Measurements from ENCODE around the gene ZDHHC12. TPM values are rescaled to one million over a fixed set of nuclear protein-coding genes. Genes with fewer than 3 reads are reported as not detected.

The ZDHHC12 gene
- total RNA-seq, 6 donors from 2014 or later: 21.7 to 70.1 (median 50.6) TPM

DNA sequence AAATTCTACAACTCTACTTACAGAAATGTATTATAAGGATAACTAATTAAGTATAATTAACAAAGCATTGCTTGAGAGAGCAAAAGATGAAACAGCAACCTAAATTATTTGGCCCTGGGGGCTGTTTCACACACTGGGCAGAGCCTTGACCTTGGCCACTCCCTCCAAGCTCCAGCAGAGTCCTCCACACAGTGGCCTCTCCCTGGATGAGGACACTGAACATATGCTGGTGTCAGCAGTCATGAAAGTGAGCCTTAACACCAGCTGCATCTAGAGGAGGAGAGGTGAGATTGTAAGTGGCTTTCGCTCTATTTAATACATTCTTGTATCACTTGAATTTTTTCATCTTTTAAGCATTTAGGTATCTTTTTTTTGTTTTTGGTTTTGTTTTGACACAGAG is 23.3 kb upstream of the ZDHHC12 start:
- Histone ChIP-seq H3K27ac (no peak overlapping the region), H3K9me3 (no peaks in the 10 kb centered on the region), H3K4me3 (no peak overlapping the region), H3K36me3 (peaks cover under 1 to 53% (median 29%) of the 10 kb centered on the region in 4 donors), H3K4me1 (no peaks in the 10 kb centered on the region), H3K27me3 (no peaks in the 10 kb centered on the region)
- DNase-seq (no peak), ATAC-seq (ENCODE audit: low FRiP score in 2 of 2) (no peak)
- WGBS, 2 donors: 100% methylated on average over 1 of the region's 1 CpG
- no peak for TF ChIP-seq EP300 (IDR thresholded peaks at IDR 0.05)

DNA sequence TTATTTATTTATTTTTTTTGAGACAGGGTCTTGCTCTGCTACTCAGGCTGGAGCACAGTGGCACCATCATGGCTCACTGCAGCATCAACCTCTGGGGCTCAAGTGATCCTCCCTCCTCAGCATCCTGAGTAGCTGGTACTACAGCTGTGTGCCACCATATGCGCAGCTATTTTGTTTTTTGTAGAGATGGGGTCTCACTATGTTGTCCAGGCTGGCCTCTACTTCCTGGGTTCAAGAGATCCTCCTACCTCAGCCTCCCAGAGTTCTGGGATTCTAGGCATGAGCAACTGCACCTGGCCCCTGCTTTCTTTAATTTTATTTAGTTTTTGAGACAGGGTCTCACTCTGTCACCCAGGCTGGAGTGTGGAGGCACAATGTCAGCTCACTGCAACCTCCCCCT is 19.5 kb upstream of the ZDHHC12 start:
- TF ChIP-seq EP300 (IDR thresholded peaks at IDR 0.05): no peak
- no peak for TF ChIP-seq POLR2A (IDR thresholded peaks at IDR 0.05)
- no peak for TF ChIP-seq POLR2AphosphoS5 (IDR thresholded peaks at IDR 0.05)
- TF ChIP-seq, protein P1, sequence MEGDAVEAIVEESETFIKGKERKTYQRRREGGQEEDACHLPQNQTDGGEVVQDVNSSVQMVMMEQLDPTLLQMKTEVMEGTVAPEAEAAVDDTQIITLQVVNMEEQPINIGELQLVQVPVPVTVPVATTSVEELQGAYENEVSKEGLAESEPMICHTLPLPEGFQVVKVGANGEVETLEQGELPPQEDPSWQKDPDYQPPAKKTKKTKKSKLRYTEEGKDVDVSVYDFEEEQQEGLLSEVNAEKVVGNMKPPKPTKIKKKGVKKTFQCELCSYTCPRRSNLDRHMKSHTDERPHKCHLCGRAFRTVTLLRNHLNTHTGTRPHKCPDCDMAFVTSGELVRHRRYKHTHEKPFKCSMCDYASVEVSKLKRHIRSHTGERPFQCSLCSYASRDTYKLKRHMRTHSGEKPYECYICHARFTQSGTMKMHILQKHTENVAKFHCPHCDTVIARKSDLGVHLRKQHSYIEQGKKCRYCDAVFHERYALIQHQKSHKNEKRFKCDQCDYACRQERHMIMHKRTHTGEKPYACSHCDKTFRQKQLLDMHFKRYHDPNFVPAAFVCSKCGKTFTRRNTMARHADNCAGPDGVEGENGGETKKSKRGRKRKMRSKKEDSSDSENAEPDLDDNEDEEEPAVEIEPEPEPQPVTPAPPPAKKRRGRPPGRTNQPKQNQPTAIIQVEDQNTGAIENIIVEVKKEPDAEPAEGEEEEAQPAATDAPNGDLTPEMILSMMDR (IDR thresholded peaks at IDR 0.05): no peak
- Histone ChIP-seq H3K4me1 (no peaks in the 10 kb centered on the region), H3K36me3 (peaks cover 0 to 62% (median 28%) of the 10 kb centered on the region in 4 donors), H3K27ac (no peak overlapping the region), H3K9me3 (no peaks in the 10 kb centered on the region), H3K4me3 (no peak overlapping the region), H3K27me3 (no peaks in the 10 kb centered on the region)
- ATAC-seq (ENCODE audit: low FRiP score in 2 of 2) (no peak), DNase-seq (no peak)
- WGBS, 2 donors: 89 to 93% methylated on average over 1 of the region's 1 CpG

DNA sequence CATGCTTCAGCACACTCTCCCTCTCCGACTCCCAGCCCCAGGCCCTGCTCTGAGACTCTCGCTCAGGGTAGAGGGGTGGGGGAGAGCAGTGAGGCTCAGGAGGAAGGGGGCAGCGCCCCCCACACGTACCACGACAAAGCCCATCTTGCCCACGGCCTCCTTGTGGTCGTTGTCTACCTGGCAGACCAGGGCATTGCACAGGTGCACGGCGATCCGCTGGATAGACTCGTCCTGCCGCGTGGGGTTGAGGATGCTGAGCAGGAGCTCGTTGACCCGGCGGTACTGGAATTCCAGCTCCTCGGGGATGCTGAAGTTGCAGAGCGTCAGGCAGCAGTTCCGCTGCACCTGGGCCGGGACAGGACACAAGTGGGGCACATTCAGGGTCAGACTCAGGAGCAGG is 18.5 kb upstream of the ZDHHC12 start:
- Histone ChIP-seq H3K27ac (no peak overlapping the region), H3K9me3 (no peaks in the 10 kb centered on the region), H3K4me3 (no peak overlapping the region), H3K4me1 (no peaks in the 10 kb centered on the region), H3K36me3 (peaks cover 0 to 58% (median 25%) of the 10 kb centered on the region in 4 donors), H3K27me3 (no peaks in the 10 kb centered on the region)
- 83 to 89% methylated on average over 8 to 20 of the region's 20 CpGs for WGBS, 2 donors
- DNase-seq (no peak), ATAC-seq (ENCODE audit: low FRiP score in 2 of 2) (peak in 1 of 2 donors; percentile 32)
- no peak for TF ChIP-seq EP300 (IDR thresholded peaks at IDR 0.05)
- TF ChIP-seq, protein P1 (IDR thresholded peaks at IDR 0.05): no peak
- no peak for TF ChIP-seq POLR2AphosphoS5 (IDR thresholded peaks at IDR 0.05)
- TF ChIP-seq POLR2A (IDR thresholded peaks at IDR 0.05): no peak

DNA sequence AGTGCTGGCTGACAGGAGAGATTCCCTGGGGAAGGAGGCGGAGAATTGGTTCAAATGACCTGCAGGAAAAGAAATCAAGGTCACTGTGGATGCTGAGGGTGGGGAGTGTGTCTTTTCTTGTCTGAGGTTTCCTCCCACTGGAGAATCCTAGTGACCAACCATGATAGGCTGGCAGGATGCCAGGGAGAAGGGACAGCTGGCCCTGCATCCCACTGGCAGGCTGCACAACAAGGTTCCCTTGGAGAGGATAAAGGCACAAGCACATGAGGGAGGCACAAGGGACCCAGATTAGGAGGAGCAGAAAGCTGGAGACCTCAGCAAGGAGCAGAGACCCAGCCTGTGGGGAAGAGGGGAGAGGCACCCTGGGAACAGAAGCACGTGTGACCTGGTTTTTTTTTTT is 11.4 kb upstream of the ZDHHC12 start:
- TF ChIP-seq, protein P1 (IDR thresholded peaks at IDR 0.05): no peak
- TF ChIP-seq POLR2AphosphoS5 (IDR thresholded peaks at IDR 0.05): no peak
- no peak for TF ChIP-seq EP300 (IDR thresholded peaks at IDR 0.05)
- no peak for TF ChIP-seq POLR2A (IDR thresholded peaks at IDR 0.05)
- H3K4me3 ChIP-seq: no peak overlapping the region
- H3K9me3 ChIP-seq: no peaks in the 10 kb centered on the region
- H3K27me3 ChIP-seq: no peaks in the 10 kb centered on the region
- peaks cover 0 to 71% (median 34%) of the 10 kb centered on the region in 4 donors for H3K36me3 ChIP-seq
- H3K4me1 ChIP-seq: peaks cover 0 to 4% (median 2%) of the 10 kb centered on the region in 4 donors
- no peak for ATAC-seq (ENCODE audit: low FRiP score in 2 of 2)
- DNase-seq: no peak
- WGBS, 2 donors: 71 to 85% methylated on average over 2 of the region's 2 CpGs
- no peak overlapping the region for H3K27ac ChIP-seq

DNA sequence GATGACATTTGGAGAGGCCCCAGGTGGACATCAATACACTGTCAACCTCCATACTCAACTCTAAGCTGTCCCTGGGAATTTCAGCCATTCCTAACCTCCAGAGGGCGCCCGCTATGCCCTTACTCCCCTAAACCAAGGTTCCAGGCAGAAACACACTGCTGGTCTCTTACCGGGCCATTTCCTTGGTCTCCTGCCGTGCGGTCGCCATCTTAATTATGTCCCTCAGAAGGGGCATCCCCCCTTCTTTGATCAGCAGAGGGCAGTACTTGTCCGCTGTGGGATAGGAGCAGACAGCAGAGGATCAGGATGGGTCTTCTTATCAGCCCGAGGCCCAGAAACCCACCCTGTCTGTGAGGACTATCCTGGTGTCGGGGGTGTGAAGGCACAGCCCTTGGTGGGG is 9.3 kb upstream of the ZDHHC12 start:
- peaks cover 0 to 59% (median 27%) of the 10 kb centered on the region in 4 donors for H3K36me3 ChIP-seq
- DNase-seq (peak in 1 of 2 donors; percentile 82), ATAC-seq (ENCODE audit: low FRiP score in 2 of 2) (peak; percentile 77 to 83)
- 36 to 51% methylated on average over 4 to 9 of the region's 9 CpGs for WGBS, 2 donors
- no peaks in the 10 kb centered on the region for H3K27me3 ChIP-seq
- H3K9me3 ChIP-seq: no peaks in the 10 kb centered on the region
- TF ChIP-seq, protein P1 (IDR thresholded peaks at IDR 0.05): peak in 4 of 6 experiments; percentile 35 to 65 (median 52)
- TF ChIP-seq POLR2A (IDR thresholded peaks at IDR 0.05): no peak
- peaks cover 0 to 4% (median 2%) of the 10 kb centered on the region in 4 donors for H3K4me1 ChIP-seq
- H3K27ac ChIP-seq: peak overlapping the region in 1 of 4 donors; percentile 7
- no peak overlapping the region for H3K4me3 ChIP-seq

Measured in upper lobe of left lung (tissue), 6 donors.